ENCODE results near the gene VARS2. TPM values are rescaled to one million over a fixed set of nuclear protein-coding genes. Genes with fewer than 3 reads are reported as not detected.

VARS2 gene
- 10.8 to 14.3 TPM (median 13.2 TPM) in 5 replicates for total RNA-seq (2022; extraction: Qiagen RNA extraction)

GRCh38 chr6:30914076-30914853, at the start of gene VARS2:
TSS of gene VARS2 (plus strand) at chr6:30914238. CDS start at chr6:30914837, 599 bp downstream.

GRCh38 chr6:30883685-30884520, 30.1 kb upstream of the VARS2 start, which contains the start of gene DDR1:
TSS of gene DDR1 (plus strand) at chr6:30884519. CDS start at chr6:30888730, 4,211 bp downstream.

GRCh38 chr6:30907758-30908591, 6.1 kb upstream of the VARS2 start, which contains the start of gene GTF2H4:
TSS of gene GTF2H4 (plus strand) at chr6:30908207.

GRCh38 chr6:30931969-30932645, 18.1 kb downstream of the VARS2 start, which contains the start of gene SFTA2:
TSS of gene SFTA2 (minus strand) at chr6:30932170. CDS start at chr6:30932096, 74 bp downstream.

GRCh38 chr6:30940361-30940986, 26.4 kb downstream of the VARS2 start, which contains the start of gene MUCL3:
TSS of gene MUCL3 (plus strand) at chr6:30940973. CDS start at chr6:30941000, 27 bp downstream.

Other genes starting within 250 kb of the VARS2 start
- gene DHX16, start 241.2 kb upstream of the VARS2 start, total RNA-seq (2022; extraction: Qiagen RNA extraction), result 26.3 to 30.5 TPM (median 28.5 TPM) in 5 replicates
- gene PPP1R18, start 227.6 kb upstream of the VARS2 start, total RNA-seq (2022; extraction: Qiagen RNA extraction), result 39.8 to 48.8 TPM (median 45.5 TPM) in 5 replicates
- 20.0 to 29.7 TPM (median 29.0 TPM) in 5 replicates for gene NRM, start 223.3 kb upstream of the VARS2 start, total RNA-seq (2022; extraction: Qiagen RNA extraction)
- 16.6 to 24.7 TPM (median 18.4 TPM) in 5 replicates for gene MDC1, start 197.0 kb upstream of the VARS2 start, total RNA-seq (2022; extraction: Qiagen RNA extraction)
- 792 to 978 TPM (median 919 TPM) in 5 replicates for gene TUBB, start 193.9 kb upstream of the VARS2 start, total RNA-seq (2022; extraction: Qiagen RNA extraction)
- 81.9 to 102 TPM (median 96.8 TPM) in 5 replicates for gene FLOT1, start 171.6 kb upstream of the VARS2 start, total RNA-seq (2022; extraction: Qiagen RNA extraction)
- 97.9 to 167 TPM (median 130 TPM) in 5 replicates for gene IER3, start 169.7 kb upstream of the VARS2 start, total RNA-seq (2022; extraction: Qiagen RNA extraction)
- gene DDR1, start 29.7 kb upstream of the VARS2 start, total RNA-seq (2022; extraction: Qiagen RNA extraction), result 41.3 to 63.5 TPM (median 55.9 TPM) in 5 replicates
- 18.6 to 23.2 TPM (median 20.0 TPM) in 5 replicates for gene GTF2H4, start 6.0 kb upstream of the VARS2 start, total RNA-seq (2022; extraction: Qiagen RNA extraction)
- not detected in 5 replicates for gene SFTA2, start 17.9 kb downstream of the VARS2 start, total RNA-seq (2022; extraction: Qiagen RNA extraction)
- gene MUCL3, start 26.7 kb downstream of the VARS2 start, total RNA-seq (2022; extraction: Qiagen RNA extraction), result 0.02 to 0.06 TPM (median 0.05 TPM) in 5 replicates
- not detected in 5 replicates for gene MUC21, start 69.5 kb downstream of the VARS2 start, total RNA-seq (2022; extraction: Qiagen RNA extraction)
- 0.02 to 0.03 TPM (median 0.02 TPM) in 3 of 5 replicates, not detected in the others for gene MUC22, start 96.2 kb downstream of the VARS2 start, total RNA-seq (2022; extraction: Qiagen RNA extraction)
- not detected in 5 replicates for gene C6orf15, start 198.3 kb downstream of the VARS2 start, total RNA-seq (2022; extraction: Qiagen RNA extraction)
- 3.0 to 5.1 TPM (median 3.8 TPM) in 5 replicates for gene PSORS1C1, start 200.6 kb downstream of the VARS2 start, total RNA-seq (2022; extraction: Qiagen RNA extraction)
- gene CDSN, start 206.2 kb downstream of the VARS2 start, total RNA-seq (2022; extraction: Qiagen RNA extraction), result 0.03 TPM in 1 of 5 replicates, not detected in the others
- not detected in 5 replicates for gene PSORS1C2, start 224.8 kb downstream of the VARS2 start, total RNA-seq (2022; extraction: Qiagen RNA extraction)
- gene CCHCR1, start 243.6 kb downstream of the VARS2 start, total RNA-seq (2022; extraction: Qiagen RNA extraction), result 6.5 to 9.0 TPM (median 7.4 TPM) in 5 replicates
- 13.1 to 15.4 TPM (median 14.2 TPM) in 5 replicates for gene TCF19, start 244.4 kb downstream of the VARS2 start, total RNA-seq (2022; extraction: Qiagen RNA extraction)